HG03066 (cell line): ENCODE data around the gene TMEM245.
"Not testable (repeated sequence)": the region's sequence is repeated elsewhere in the genome, so short reads cannot be mapped to it uniquely, and the experiment has no call there.

Experiments used
- ATAC-seq: cut with Tn5 transposase; IDR thresholded peaks from one replicate; pipeline ENCODE4 v1.9.1; 2021; ENCODE audit warnings: low read depth; ENCODE audit not compliant: unreplicated experiment

The TMEM245 gene

GRCh38 chr9:109134167-109134578 is 14.4 kb upstream of the TMEM245 start:
- ATAC-seq = no peak

GRCh38 chr9:109133533-109133932 is 13.8 kb upstream of the TMEM245 start:
- ATAC-seq = no peak

- ATAC-seq = no peak
Measured at GRCh38 chr9:109132567-109133021, 12.8 kb upstream of the TMEM245 start.

GRCh38 chr9:109129470-109130197 is 9.9 kb upstream of the TMEM245 start:
- no peak for ATAC-seq

GRCh38 chr9:109126671-109127070 is 6.9 kb upstream of the TMEM245 start:
- ATAC-seq = not testable (repeated sequence)

- no peak for ATAC-seq
Measured at GRCh38 chr9:109124121-109124520, 4.4 kb upstream of the TMEM245 start.

GRCh38 chr9:109122726-109123621 is 3.2 kb upstream of the TMEM245 start:
- ATAC-seq = peak; percentile 24

GRCh38 chr9:109121232-109121796 is 1.6 kb upstream of the TMEM245 start:
- no peak for ATAC-seq

GRCh38 chr9:109120204-109120789 is 550 bp upstream of the TMEM245 start:
- ATAC-seq = no peak

- ATAC-seq = no peak
Measured at GRCh38 chr9:109118808-109119438, 824 bp downstream of the TMEM245 start.

- no peak for ATAC-seq
Measured at GRCh38 chr9:109117856-109118807, 1.6 kb downstream of the TMEM245 start.

- ATAC-seq = no peak
Measured at GRCh38 chr9:109115931-109116526, 3.7 kb downstream of the TMEM245 start.

- ATAC-seq = no peak
Measured at GRCh38 chr9:109114670-109115069, 5.1 kb downstream of the TMEM245 start.

- ATAC-seq = no peak
Measured at GRCh38 chr9:109113892-109114609, 5.7 kb downstream of the TMEM245 start.

- no peak for ATAC-seq
Measured at GRCh38 chr9:109113254-109113653, 6.5 kb downstream of the TMEM245 start.

GRCh38 chr9:109110329-109111021 is 9.3 kb downstream of the TMEM245 start:
- ATAC-seq = peak; percentile 84

- no peak for ATAC-seq
Measured at GRCh38 chr9:109109967-109110328, 9.8 kb downstream of the TMEM245 start.

- no peak for ATAC-seq
Measured at GRCh38 chr9:109108318-109108717, 11.4 kb downstream of the TMEM245 start.
